ENCODE results near the gene GABRB1.

The GABRB1 gene

GRCh38 chr4:47198791-47199190 lies 167.4 kb downstream of the GABRB1 start:
- no peak overlapping the region for H3K4ac ChIP-seq (ENCODE audit: low read depth, low read length)
- no peak overlapping the region for H4K12ac ChIP-seq (ENCODE audit: low read depth, low read length)
- no peak overlapping the region for H2BK120ac ChIP-seq (ENCODE audit: insufficient read depth, low read length, poor library complexity)
- H3K27me3 ChIP-seq (ENCODE audit: insufficient read depth, low read length): no peaks in the 10 kb centered on the region
- DNase-seq: no peak
- H3K9me3 ChIP-seq (ENCODE audit: insufficient read depth, low read depth, low read length): no peaks in the 10 kb centered on the region
- H2AFZ ChIP-seq (ENCODE audit: insufficient read depth, low read length, poor library complexity): no peak overlapping the region
- no CpG with 5 or more reads among the region's 5 CpGs for WGBS (ENCODE audit: extremely low coverage, insufficient coverage, insufficient read length)
- no peak overlapping the region for H2AK5ac ChIP-seq (ENCODE audit: low read length)
- H2BK5ac ChIP-seq (ENCODE audit: low read depth, low read length, poor library complexity): no peak overlapping the region
- no peak overlapping the region for H3K23ac ChIP-seq (ENCODE audit: low read length)
- H3K18ac ChIP-seq (ENCODE audit: low read length): no peak overlapping the region
- no peaks in the 10 kb centered on the region for H3K36me3 ChIP-seq (ENCODE audit: control insufficient read depth in 1 of 2, insufficient read depth in 2 of 2, low read length in 2 of 2)
- no peak overlapping the region for H4K91ac ChIP-seq (ENCODE audit: low read depth, low read length)
- no peak overlapping the region for H3K9ac ChIP-seq (ENCODE audit: low read length)
- no peaks in the 10 kb centered on the region for H3K79me1 ChIP-seq (ENCODE audit: low read length)
- no peaks in the 10 kb centered on the region for H3K79me2 ChIP-seq (ENCODE audit: control insufficient read depth, insufficient read depth, low read length, poor library complexity)
- H3K27ac ChIP-seq (ENCODE audit: low read depth, low read length): no peak overlapping the region
- no peak overlapping the region for H3K4me2 ChIP-seq (ENCODE audit: low read length)
- H4K8ac ChIP-seq (ENCODE audit: low read depth, low read length): no peak overlapping the region
- H3K4me3 ChIP-seq (ENCODE audit: low read depth, low read length): no peak overlapping the region
- no peaks in the 10 kb centered on the region for H3K4me1 ChIP-seq (ENCODE audit: control insufficient read depth in 1 of 2, insufficient read depth in 2 of 2, low read length in 2 of 2)
- H3K14ac ChIP-seq (ENCODE audit: low read length): no peak overlapping the region
- no peak overlapping the region for H2BK12ac ChIP-seq (ENCODE audit: low read length)

GRCh38 chr4:47203593-47203992 lies 172.2 kb downstream of the GABRB1 start:
- Histone ChIP-seq H4K91ac (ENCODE audit: low read depth, low read length) (no peak overlapping the region), H3K9me3 (ENCODE audit: insufficient read depth, low read depth, low read length) (no peaks in the 10 kb centered on the region)

GRCh38 chr4:47207555-47207954 lies 176.2 kb downstream of the GABRB1 start:
- Histone ChIP-seq H3K4me1 (ENCODE audit: control insufficient read depth in 1 of 2, insufficient read depth in 2 of 2, low read length in 2 of 2) (peaks cover 6% of the 10 kb centered on the region in 2 experiments), H3K23ac (ENCODE audit: low read length) (no peak overlapping the region), H2BK12ac (ENCODE audit: low read length) (no peak overlapping the region), H4K8ac (ENCODE audit: low read depth, low read length) (no peak overlapping the region), H3K14ac (ENCODE audit: low read length) (no peak overlapping the region), H3K27me3 (ENCODE audit: insufficient read depth, low read length) (no peaks in the 10 kb centered on the region), H4K12ac (ENCODE audit: low read depth, low read length) (no peak overlapping the region), H3K4me2 (ENCODE audit: low read length) (no peak overlapping the region), H3K18ac (ENCODE audit: low read length) (no peak overlapping the region), H2AFZ (ENCODE audit: insufficient read depth, low read length, poor library complexity) (no peak overlapping the region), H2BK120ac (ENCODE audit: insufficient read depth, low read length, poor library complexity) (no peak overlapping the region), H3K4me3 (ENCODE audit: low read depth, low read length) (no peak overlapping the region), H4K91ac (ENCODE audit: low read depth, low read length) (no peak overlapping the region), H3K36me3 (ENCODE audit: control insufficient read depth in 1 of 2, insufficient read depth in 2 of 2, low read length in 2 of 2) (no peaks in the 10 kb centered on the region), H2BK5ac (ENCODE audit: low read depth, low read length, poor library complexity) (no peak overlapping the region), H3K9ac (ENCODE audit: low read length) (no peak overlapping the region), H3K79me2 (ENCODE audit: control insufficient read depth, insufficient read depth, low read length, poor library complexity) (peaks cover 3% of the 10 kb centered on the region), H3K27ac (ENCODE audit: low read depth, low read length) (no peak overlapping the region), H2AK5ac (ENCODE audit: low read length) (no peak overlapping the region), H3K9me3 (ENCODE audit: insufficient read depth, low read depth, low read length) (no peaks in the 10 kb centered on the region), H3K79me1 (ENCODE audit: low read length) (peaks cover 10% of the 10 kb centered on the region), H3K4ac (ENCODE audit: low read depth, low read length) (no peak overlapping the region)
- no peak for DNase-seq
- WGBS (ENCODE audit: extremely low coverage, insufficient coverage, insufficient read length): no CpG with 5 or more reads among the region's 1 CpG

More at GRCh38 chr4:47203593-47203992, 172.2 kb downstream of the GABRB1 start:
- no peak overlapping the region for H3K9ac ChIP-seq (ENCODE audit: low read length)
- H4K8ac ChIP-seq (ENCODE audit: low read depth, low read length): no peak overlapping the region
- H2BK120ac ChIP-seq (ENCODE audit: insufficient read depth, low read length, poor library complexity): no peak overlapping the region
- no peaks in the 10 kb centered on the region for H3K36me3 ChIP-seq (ENCODE audit: control insufficient read depth in 1 of 2, insufficient read depth in 2 of 2, low read length in 2 of 2)
- H4K12ac ChIP-seq (ENCODE audit: low read depth, low read length): no peak overlapping the region
- H2AK5ac ChIP-seq (ENCODE audit: low read length): no peak overlapping the region
- no CpG with 5 or more reads among the region's 2 CpGs for WGBS (ENCODE audit: extremely low coverage, insufficient coverage, insufficient read length)
- H3K4ac ChIP-seq (ENCODE audit: low read depth, low read length): no peak overlapping the region
- H3K79me1 ChIP-seq (ENCODE audit: low read length): no peaks in the 10 kb centered on the region
- no peak for DNase-seq
- no peak overlapping the region for H2AFZ ChIP-seq (ENCODE audit: insufficient read depth, low read length, poor library complexity)
- H3K27ac ChIP-seq (ENCODE audit: low read depth, low read length): no peak overlapping the region
- H3K4me3 ChIP-seq (ENCODE audit: low read depth, low read length): no peak overlapping the region
- H3K23ac ChIP-seq (ENCODE audit: low read length): no peak overlapping the region
- no peak overlapping the region for H3K4me2 ChIP-seq (ENCODE audit: low read length)
- H2BK12ac ChIP-seq (ENCODE audit: low read length): no peak overlapping the region
- no peak overlapping the region for H3K18ac ChIP-seq (ENCODE audit: low read length)
- H3K79me2 ChIP-seq (ENCODE audit: control insufficient read depth, insufficient read depth, low read length, poor library complexity): no peaks in the 10 kb centered on the region
- no peak overlapping the region for H2BK5ac ChIP-seq (ENCODE audit: low read depth, low read length, poor library complexity)
- no peak overlapping the region for H3K14ac ChIP-seq (ENCODE audit: low read length)
- no peaks in the 10 kb centered on the region for H3K27me3 ChIP-seq (ENCODE audit: insufficient read depth, low read length)
- H3K4me1 ChIP-seq (ENCODE audit: control insufficient read depth in 1 of 2, insufficient read depth in 2 of 2, low read length in 2 of 2): no peaks in the 10 kb centered on the region

- no peak overlapping the region for H3K14ac ChIP-seq (ENCODE audit: low read length)
- no peaks in the 10 kb centered on the region for H3K9me3 ChIP-seq (ENCODE audit: insufficient read depth, low read depth, low read length)
- H3K4me2 ChIP-seq (ENCODE audit: low read length): no peak overlapping the region
- no peak for DNase-seq
- no peak overlapping the region for H3K23ac ChIP-seq (ENCODE audit: low read length)
- no peak overlapping the region for H3K27ac ChIP-seq (ENCODE audit: low read depth, low read length)
- H3K79me1 ChIP-seq (ENCODE audit: low read length): peaks cover 14% of the 10 kb centered on the region
- no CpG with 5 or more reads among the region's 1 CpG for WGBS (ENCODE audit: extremely low coverage, insufficient coverage, insufficient read length)
- H3K36me3 ChIP-seq (ENCODE audit: control insufficient read depth in 1 of 2, insufficient read depth in 2 of 2, low read length in 2 of 2): no peaks in the 10 kb centered on the region
- no peak overlapping the region for H2BK12ac ChIP-seq (ENCODE audit: low read length)
- H4K12ac ChIP-seq (ENCODE audit: low read depth, low read length): no peak overlapping the region
- no peak overlapping the region for H3K9ac ChIP-seq (ENCODE audit: low read length)
- no peak overlapping the region for H3K4ac ChIP-seq (ENCODE audit: low read depth, low read length)
- H2AK5ac ChIP-seq (ENCODE audit: low read length): no peak overlapping the region
- no peak overlapping the region for H4K91ac ChIP-seq (ENCODE audit: low read depth, low read length)
- no peak overlapping the region for H3K18ac ChIP-seq (ENCODE audit: low read length)
- no peak overlapping the region for H4K8ac ChIP-seq (ENCODE audit: low read depth, low read length)
- H2AFZ ChIP-seq (ENCODE audit: insufficient read depth, low read length, poor library complexity): no peak overlapping the region
- H3K79me2 ChIP-seq (ENCODE audit: control insufficient read depth, insufficient read depth, low read length, poor library complexity): peaks cover 3% of the 10 kb centered on the region
- H3K4me3 ChIP-seq (ENCODE audit: low read depth, low read length): no peak overlapping the region
- H2BK5ac ChIP-seq (ENCODE audit: low read depth, low read length, poor library complexity): no peak overlapping the region
- H3K4me1 ChIP-seq (ENCODE audit: control insufficient read depth in 1 of 2, insufficient read depth in 2 of 2, low read length in 2 of 2): peaks cover 6% of the 10 kb centered on the region in 2 experiments
- H3K27me3 ChIP-seq (ENCODE audit: insufficient read depth, low read length): no peaks in the 10 kb centered on the region
- no peak overlapping the region for H2BK120ac ChIP-seq (ENCODE audit: insufficient read depth, low read length, poor library complexity)
Measured at GRCh38 chr4:47209833-47210232, 178.5 kb downstream of the GABRB1 start.
